PC-9 (cell line): ENCODE measurements around the gene WFIKKN1. TPM values are rescaled to one million over a fixed set of nuclear protein-coding genes. Genes with fewer than 3 reads are reported as not detected.

ENCODE experiments used
- BruUV-seq: library from RNA; stranded (reverse); fragments of 400-500 nt; replicated peaks from 2 replicates; lab custom pipeline; 2021; lab: Mats Ljungman, UMichigan
- CTCF ChIA-PET: fragments of 300-600 bp; sonication (Branson Sonifier 250); formaldehyde crosslinking; loops from one replicate; lab custom pipeline; 2022; ENCODE audit warnings: antibody characterized with exemption; lab: Charles Lee
- POLR2A ChIA-PET: fragments of 300-600 bp; sonication (Branson Sonifier 250); formaldehyde crosslinking; loops from one replicate; lab custom pipeline; 2022; ENCODE audit warnings: antibody characterized with exemption; ENCODE audit not compliant: unreplicated experiment; lab: Charles Lee
- DNase-seq, 2 experiments: peaks; one replicate each; pipeline versions ENCODE4 v3.0.0 to v3.0.0-alpha.2; 2015 to 2022; ENCODE audit warnings: mixed read lengths in 1 of 2
- H2AFZ ChIP-seq: fragments of 200-600 bp; sonication (generic); 2 replicates; pipeline ENCODE4 v1.8.1; 2017; ENCODE audit warnings: antibody characterized with exemption
- H3F3A ChIP-seq: fragments of 200-600 bp; sonication (generic); 2 replicates; pipeline ENCODE4 v1.8.1; 2017; ENCODE audit warnings: antibody characterized with exemption, mild to moderate bottlenecking, low read depth; ENCODE audit not compliant: insufficient read depth
- H3K27ac ChIP-seq: fragments of 200-600 bp; sonication (generic); 2 replicates; pipeline ENCODE4 v1.6.1; 2016; ENCODE audit warnings: mixed run types
- H3K27me3 ChIP-seq: fragments of 200-600 bp; sonication (generic); 2 replicates; pipeline ENCODE4 v1.6.1; 2016; ENCODE audit warnings: low read depth, mixed run types; ENCODE audit not compliant: insufficient read depth
- H3K36me3 ChIP-seq: fragments of 200-600 bp; sonication (generic); 2 replicates; pipeline ENCODE4 v1.6.1; 2016; ENCODE audit warnings: low read depth, mixed run types
- H3K4me1 ChIP-seq: fragments of 200-600 bp; sonication (generic); replicated peaks from 2 replicates; pipeline ENCODE4 v1.6.1; 2016; ENCODE audit warnings: mixed run types; ENCODE audit not compliant: insufficient read depth
- H3K4me2 ChIP-seq: fragments of 200-600 bp; sonication (generic); 2 replicates; pipeline ENCODE4 v1.6.1; 2017; ENCODE audit warnings: mixed run types
- H3K4me3 ChIP-seq: fragments of 200-600 bp; sonication (generic); 2 replicates; pipeline ENCODE4 v1.6.1; 2016; ENCODE audit warnings: mixed run types
- H3K79me2 ChIP-seq: fragments of 200-600 bp; sonication (generic); 2 replicates; pipeline ENCODE4 v1.6.1; 2017; ENCODE audit warnings: low read depth, mixed run types
- H3K9me2 ChIP-seq: fragments of 200-600 bp; sonication (generic); 2 replicates; pipeline ENCODE4 v1.8.1; 2017; ENCODE audit warnings: mild to moderate bottlenecking; ENCODE audit not compliant: insufficient read depth
- H3K9me3 ChIP-seq: fragments of 200-600 bp; sonication (generic); 2 replicates; pipeline ENCODE4 v1.8.1; 2016; ENCODE audit warnings: low read depth; ENCODE audit not compliant: insufficient read depth
- H4K20me1 ChIP-seq: fragments of 200-600 bp; sonication (generic); 2 replicates; pipeline ENCODE4 v1.8.1; 2017; ENCODE audit not compliant: insufficient read depth
- EZH2 ChIP-seq: fragments of 200-600 bp; sonication (generic); IDR thresholded peaks from 2 replicates; pipeline ENCODE4 v1.8.0; 2017; ENCODE audit warnings: antibody characterized with exemption, low read depth
- intact Hi-C: fragments of 100-400 bp; cut with micrococcal nuclease; formaldehyde crosslinking; loops from one replicate; pipeline ENCODE4 v1.10.0; 2022; ENCODE audit not compliant: unreplicated experiment
- total RNA-seq: library from RNA; stranded (reverse); gene quantifications from 2 replicates; pipeline ENCODE4 v1.2.3, GENCODE V29; 2021
- TF ChIP-seq, protein P1 (sequence below): fragments of 200-600 bp; sonication (generic); conservative IDR thresholded peaks from 2 replicates; pipeline ENCODE4 v1.6.1; 2017; ENCODE audit warnings: mixed run types, antibody characterized with exemption, mild to moderate bottlenecking, moderate library complexity

Gene WFIKKN1
- total RNA-seq, 1 experiment from 2014 or later: 6.9 TPM

DNA sequence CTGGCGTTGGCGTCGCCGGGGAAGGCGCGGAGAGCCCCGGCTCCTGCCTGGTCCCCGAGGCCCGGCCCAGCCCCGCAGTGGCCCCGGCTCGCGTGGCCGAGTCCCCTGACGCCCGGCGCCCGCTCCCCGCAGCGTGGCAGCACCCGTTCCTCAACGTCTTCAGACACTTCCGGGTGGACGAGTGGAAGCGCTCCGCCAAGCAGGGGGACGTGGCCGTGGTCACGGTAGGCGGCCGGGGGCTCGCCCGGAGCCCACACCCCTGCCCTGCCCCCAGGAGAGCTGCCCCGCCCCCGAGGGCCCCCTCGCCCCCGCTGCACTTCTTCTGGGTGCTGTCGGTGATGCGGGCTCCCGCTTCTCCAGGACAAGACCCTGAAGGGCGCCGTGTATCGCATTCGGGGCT lies 18.8 kb downstream of the WFIKKN1 start:
- Histone ChIP-seq H3K4me1 (peaks cover 48% of the 10 kb centered on the region), H4K20me1 (peaks cover 17% of the 10 kb centered on the region; the same call in 1 of the 2 replicates), H3K27me3 (no peaks in the 10 kb centered on the region), H3K9me2 (no peaks in the 10 kb centered on the region), H3K36me3 (no peaks in the 10 kb centered on the region), H3K4me3 (peak overlapping the region; percentile 85), H3F3A (peaks cover 28% of the 10 kb centered on the region), H3K9me3 (no peaks in the 10 kb centered on the region), H3K4me2 (peak overlapping the region; percentile 92), H3K79me2 (peaks cover 48% of the 10 kb centered on the region), H2AFZ (peak overlapping the region; percentile 90), H3K27ac (no peak overlapping the region)
- intact Hi-C loops: loop anchor here (1.0 to 10.0 kb wide), 3 partner anchors 56 to 265 kb away; partner anchors contain the start of genes CAPN15 and PGAP6
- ChIA-PET POLR2A (interaction anchor here (0.7 kb wide), 3 partner anchors 29 to 123 kb away, joined by 3 to 6 read pairs (median 4); no protein-coding TSS in a partner anchor), CTCF (interaction anchor here (0.7 kb wide), 1 partner anchor 27 kb away, joined by 7 read pairs; no protein-coding TSS in a partner anchor)
- no peak for DNase-seq
- BruUV-seq: no TSS peak
- TF ChIP-seq EZH2: no peak
- TF ChIP-seq, protein P1, sequence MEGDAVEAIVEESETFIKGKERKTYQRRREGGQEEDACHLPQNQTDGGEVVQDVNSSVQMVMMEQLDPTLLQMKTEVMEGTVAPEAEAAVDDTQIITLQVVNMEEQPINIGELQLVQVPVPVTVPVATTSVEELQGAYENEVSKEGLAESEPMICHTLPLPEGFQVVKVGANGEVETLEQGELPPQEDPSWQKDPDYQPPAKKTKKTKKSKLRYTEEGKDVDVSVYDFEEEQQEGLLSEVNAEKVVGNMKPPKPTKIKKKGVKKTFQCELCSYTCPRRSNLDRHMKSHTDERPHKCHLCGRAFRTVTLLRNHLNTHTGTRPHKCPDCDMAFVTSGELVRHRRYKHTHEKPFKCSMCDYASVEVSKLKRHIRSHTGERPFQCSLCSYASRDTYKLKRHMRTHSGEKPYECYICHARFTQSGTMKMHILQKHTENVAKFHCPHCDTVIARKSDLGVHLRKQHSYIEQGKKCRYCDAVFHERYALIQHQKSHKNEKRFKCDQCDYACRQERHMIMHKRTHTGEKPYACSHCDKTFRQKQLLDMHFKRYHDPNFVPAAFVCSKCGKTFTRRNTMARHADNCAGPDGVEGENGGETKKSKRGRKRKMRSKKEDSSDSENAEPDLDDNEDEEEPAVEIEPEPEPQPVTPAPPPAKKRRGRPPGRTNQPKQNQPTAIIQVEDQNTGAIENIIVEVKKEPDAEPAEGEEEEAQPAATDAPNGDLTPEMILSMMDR: no peak

DNA sequence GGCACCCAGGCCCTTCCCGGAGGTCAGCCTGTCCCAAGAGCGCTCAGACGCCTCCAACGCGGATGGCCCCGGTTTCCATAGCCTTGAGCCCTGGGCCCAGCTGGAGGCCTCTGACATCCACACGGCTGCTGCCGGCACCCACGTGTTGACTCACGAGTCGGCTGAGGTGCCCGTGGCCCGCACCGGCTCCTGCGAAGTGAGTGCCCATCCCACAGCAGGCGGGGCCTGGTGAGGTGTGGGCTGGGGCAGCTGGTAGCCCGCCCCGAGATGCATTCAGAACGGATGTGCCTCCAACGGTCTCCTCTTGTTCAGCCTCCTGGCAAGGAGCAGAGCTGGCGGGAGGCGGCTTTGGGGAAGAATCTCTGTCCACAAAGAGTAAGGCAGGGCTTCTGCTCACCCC lies 21.1 kb downstream of the WFIKKN1 start:
- no peak for DNase-seq
- no peaks in the 10 kb centered on the region for H3K9me2 ChIP-seq
- CTCF ChIA-PET: no interaction called here

DNA sequence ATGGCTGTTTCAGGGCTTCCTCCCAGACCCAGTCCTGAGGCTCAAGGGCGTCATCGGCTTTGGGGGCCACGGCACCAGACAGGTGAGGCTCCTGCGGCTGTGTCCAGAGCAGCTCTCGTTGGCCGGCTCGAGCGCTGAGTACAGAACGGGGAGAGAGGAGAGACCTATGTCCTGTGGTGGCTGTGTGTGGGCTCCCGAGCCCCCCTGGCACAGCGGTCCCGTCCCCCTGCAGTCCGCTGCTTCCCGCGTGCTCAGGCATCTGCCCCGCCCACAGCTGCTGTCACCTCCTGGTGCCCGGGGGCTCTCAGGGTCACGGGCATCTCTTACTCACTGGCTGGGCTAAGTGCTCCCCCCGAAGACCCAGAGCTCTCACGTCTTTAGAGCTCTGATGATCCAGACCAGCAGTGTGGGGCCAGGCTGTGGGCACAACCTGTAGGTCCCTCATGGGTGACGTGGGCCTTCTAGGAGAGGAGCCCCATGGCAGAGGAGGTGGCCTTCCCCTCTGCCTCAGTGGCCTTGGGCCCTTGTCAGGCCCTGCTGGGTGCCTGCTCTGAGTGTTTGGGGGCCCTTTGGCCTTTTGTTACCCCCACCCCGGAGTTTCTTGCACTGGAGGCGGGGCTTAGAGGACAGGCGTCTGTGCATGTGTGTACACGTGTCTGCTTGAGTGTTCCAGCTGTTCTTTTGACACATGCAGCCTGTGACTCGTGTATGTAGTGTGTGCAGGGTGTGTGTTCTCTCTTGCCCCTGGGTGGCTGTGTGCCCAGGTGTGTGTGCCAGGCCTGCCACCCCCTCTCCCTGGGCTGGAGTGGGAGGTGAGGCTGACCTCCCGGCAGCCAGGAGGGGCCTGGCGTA lies 21.9 kb downstream of the WFIKKN1 start:
- H3K9me2 ChIP-seq: no peaks in the 10 kb centered on the region
- no peak overlapping the region for H3K27ac ChIP-seq
- no TSS peak for BruUV-seq
- H3K4me3 ChIP-seq: no peak overlapping the region
- no peak for TF ChIP-seq EZH2
- TF ChIP-seq, protein P1: no peak
- H3K4me1 ChIP-seq: peaks cover 17% of the 10 kb centered on the region
- CTCF ChIA-PET: no interaction called here
- POLR2A ChIA-PET: no interaction called here
- H3K9me3 ChIP-seq: no peaks in the 10 kb centered on the region
- no peak overlapping the region for H2AFZ ChIP-seq
- peaks cover 22% of the 10 kb centered on the region for H3K79me2 ChIP-seq
- intact Hi-C loops: no loop called here
- no peak overlapping the region for H3K4me2 ChIP-seq
- peaks cover 10% of the 10 kb centered on the region; the same call in 1 of the 2 replicates for H3F3A ChIP-seq
- DNase-seq: no peak
- no peaks in the 10 kb centered on the region for H4K20me1 ChIP-seq
- H3K27me3 ChIP-seq: no peaks in the 10 kb centered on the region
- no peaks in the 10 kb centered on the region for H3K36me3 ChIP-seq

More for the DNA sequence above, 21.1 kb downstream of the WFIKKN1 start:
- Histone ChIP-seq H3K9me3 (no peaks in the 10 kb centered on the region), H3K4me3 (no peak overlapping the region), H3K36me3 (no peaks in the 10 kb centered on the region), H3K4me2 (no peak overlapping the region), H3F3A (peaks cover 10% of the 10 kb centered on the region; the same call in 1 of the 2 replicates), H4K20me1 (peaks cover 4% of the 10 kb centered on the region; the same call in 1 of the 2 replicates), H3K27ac (no peak overlapping the region), H3K79me2 (peaks cover 30% of the 10 kb centered on the region), H2AFZ (no peak overlapping the region), H3K4me1 (peaks cover 26% of the 10 kb centered on the region), H3K27me3 (no peaks in the 10 kb centered on the region)
- POLR2A ChIA-PET: no interaction called here
- BruUV-seq: no TSS peak
- intact Hi-C loops: no loop called here
- TF ChIP-seq, protein P1: no peak
- no peak for TF ChIP-seq EZH2
